ENCODE measurements around the gene SORBS1.

Gene SORBS1

DNA sequence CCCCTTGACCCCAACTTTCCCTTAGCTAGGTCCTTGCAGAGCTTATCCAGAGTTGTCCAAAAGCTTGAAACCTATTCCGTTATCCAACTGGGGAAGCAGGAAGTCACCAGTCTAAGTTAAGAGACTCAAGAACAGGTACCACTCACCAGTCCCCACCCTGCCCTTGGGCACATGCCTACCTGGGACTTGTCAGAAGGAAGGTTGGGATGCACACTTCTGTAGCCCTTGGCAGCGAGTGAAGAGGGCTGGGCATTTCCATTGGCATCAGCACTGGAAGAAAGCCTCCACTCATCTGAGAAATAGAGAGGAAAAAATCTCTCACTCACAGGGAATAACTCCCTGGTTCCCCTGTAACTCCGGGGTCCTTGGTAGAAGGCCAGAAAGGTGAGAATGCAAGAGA is 139.4 kb downstream of the SORBS1 start (continued):
- TF ChIP-seq, protein P1, sequence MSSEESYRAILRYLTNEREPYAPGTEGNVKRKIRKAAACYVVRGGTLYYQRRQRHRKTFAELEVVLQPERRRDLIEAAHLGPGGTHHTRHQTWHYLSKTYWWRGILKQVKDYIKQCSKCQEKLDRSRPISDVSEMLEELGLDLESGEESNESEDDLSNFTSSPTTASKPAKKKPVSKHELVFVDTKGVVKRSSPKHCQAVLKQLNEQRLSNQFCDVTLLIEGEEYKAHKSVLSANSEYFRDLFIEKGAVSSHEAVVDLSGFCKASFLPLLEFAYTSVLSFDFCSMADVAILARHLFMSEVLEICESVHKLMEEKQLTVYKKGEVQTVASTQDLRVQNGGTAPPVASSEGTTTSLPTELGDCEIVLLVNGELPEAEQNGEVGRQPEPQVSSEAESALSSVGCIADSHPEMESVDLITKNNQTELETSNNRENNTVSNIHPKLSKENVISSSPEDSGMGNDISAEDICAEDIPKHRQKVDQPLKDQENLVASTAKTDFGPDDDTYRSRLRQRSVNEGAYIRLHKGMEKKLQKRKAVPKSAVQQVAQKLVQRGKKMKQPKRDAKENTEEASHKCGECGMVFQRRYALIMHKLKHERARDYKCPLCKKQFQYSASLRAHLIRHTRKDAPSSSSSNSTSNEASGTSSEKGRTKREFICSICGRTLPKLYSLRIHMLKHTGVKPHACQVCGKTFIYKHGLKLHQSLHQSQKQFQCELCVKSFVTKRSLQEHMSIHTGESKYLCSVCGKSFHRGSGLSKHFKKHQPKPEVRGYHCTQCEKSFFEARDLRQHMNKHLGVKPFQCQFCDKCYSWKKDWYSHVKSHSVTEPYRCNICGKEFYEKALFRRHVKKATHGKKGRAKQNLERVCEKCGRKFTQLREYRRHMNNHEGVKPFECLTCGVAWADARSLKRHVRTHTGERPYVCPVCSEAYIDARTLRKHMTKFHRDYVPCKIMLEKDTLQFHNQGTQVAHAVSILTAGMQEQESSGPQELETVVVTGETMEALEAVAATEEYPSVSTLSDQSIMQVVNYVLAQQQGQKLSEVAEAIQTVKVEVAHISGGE (tag by site-specific recombination; conservative IDR thresholded peaks at IDR 0.05; ENCODE audit: low read depth), result no peak
- no peak for TF ChIP-seq ZNF660 (tag by site-specific recombination; IDR thresholded peaks at IDR 0.05)
- no peak for TF ChIP-seq ZNF670 (tag by site-specific recombination; IDR thresholded peaks at IDR 0.05; ENCODE audit: low read depth)
- TF ChIP-seq, protein P2, sequence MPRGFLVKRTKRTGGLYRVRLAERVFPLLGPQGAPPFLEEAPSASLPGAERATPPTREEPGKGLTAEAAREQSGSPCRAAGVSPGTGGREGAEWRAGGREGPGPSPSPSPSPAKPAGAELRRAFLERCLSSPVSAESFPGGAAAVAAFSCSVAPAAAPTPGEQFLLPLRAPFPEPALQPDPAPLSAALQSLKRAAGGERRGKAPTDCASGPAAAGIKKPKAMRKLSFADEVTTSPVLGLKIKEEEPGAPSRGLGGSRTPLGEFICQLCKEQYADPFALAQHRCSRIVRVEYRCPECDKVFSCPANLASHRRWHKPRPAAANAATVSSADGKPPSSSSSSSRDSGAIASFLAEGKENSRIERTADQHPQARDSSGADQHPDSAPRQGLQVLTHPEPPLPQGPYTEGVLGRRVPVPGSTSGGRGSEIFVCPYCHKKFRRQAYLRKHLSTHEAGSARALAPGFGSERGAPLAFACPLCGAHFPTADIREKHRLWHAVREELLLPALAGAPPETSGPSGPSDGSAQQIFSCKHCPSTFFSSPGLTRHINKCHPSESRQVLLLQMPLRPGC (tag by site-specific recombination; IDR thresholded peaks at IDR 0.05), result no peak
- TF ChIP-seq, protein P3, sequence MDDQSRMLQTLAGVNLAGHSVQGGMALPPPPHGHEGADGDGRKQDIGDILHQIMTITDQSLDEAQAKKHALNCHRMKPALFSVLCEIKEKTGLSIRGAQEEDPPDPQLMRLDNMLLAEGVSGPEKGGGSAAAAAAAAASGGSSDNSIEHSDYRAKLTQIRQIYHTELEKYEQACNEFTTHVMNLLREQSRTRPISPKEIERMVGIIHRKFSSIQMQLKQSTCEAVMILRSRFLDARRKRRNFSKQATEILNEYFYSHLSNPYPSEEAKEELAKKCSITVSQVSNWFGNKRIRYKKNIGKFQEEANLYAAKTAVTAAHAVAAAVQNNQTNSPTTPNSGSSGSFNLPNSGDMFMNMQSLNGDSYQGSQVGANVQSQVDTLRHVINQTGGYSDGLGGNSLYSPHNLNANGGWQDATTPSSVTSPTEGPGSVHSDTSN (CRISPR knock-in tag; IDR thresholded peaks at IDR 0.05), result no peak
- TF ChIP-seq ZNF521 (tag by site-specific recombination; IDR thresholded peaks at IDR 0.05), result no peak
- TF ChIP-seq ZNF623 (tag by site-specific recombination; IDR thresholded peaks at IDR 0.05), result no peak
- TF ChIP-seq SP3 (tag by site-specific recombination; IDR thresholded peaks at IDR 0.05), result no peak
- TF ChIP-seq REPIN1 (tag by site-specific recombination; IDR thresholded peaks at IDR 0.05; ENCODE audit: low read depth), result no peak
- TF ChIP-seq ZNF707 (tag by site-specific recombination; IDR thresholded peaks at IDR 0.05), result no peak
- TF ChIP-seq ZNF175 (tag by site-specific recombination; IDR thresholded peaks at IDR 0.05), result no peak
- TF ChIP-seq, protein P4, sequence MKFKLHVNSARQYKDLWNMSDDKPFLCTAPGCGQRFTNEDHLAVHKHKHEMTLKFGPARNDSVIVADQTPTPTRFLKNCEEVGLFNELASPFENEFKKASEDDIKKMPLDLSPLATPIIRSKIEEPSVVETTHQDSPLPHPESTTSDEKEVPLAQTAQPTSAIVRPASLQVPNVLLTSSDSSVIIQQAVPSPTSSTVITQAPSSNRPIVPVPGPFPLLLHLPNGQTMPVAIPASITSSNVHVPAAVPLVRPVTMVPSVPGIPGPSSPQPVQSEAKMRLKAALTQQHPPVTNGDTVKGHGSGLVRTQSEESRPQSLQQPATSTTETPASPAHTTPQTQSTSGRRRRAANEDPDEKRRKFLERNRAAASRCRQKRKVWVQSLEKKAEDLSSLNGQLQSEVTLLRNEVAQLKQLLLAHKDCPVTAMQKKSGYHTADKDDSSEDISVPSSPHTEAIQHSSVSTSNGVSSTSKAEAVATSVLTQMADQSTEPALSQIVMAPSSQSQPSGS (tag by site-specific recombination; IDR thresholded peaks at IDR 0.05; ENCODE audit: low read depth), result no peak

DNA sequence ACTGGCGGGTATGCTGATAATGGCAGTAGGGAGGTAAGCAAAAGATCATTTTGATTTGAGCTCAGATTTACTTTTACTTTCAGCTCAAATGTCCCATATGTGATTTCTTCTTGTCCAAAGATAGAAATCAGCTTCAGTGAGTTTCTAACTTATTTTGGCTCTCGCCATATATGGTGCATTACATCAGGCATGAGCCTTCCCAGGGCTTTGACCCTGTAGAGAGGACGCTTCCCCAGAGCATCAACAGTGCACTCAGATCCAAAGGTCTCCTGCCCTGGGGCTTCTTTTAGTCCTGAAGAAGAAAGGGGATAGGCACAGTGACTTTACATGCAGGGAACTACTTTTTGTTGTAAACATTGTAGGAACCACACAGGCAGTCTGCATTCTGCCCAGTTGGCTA is 141.8 kb downstream of the SORBS1 start:
- H3K4me3 ChIP-seq (ENCODE audit: low read depth, low read length), result no peak overlapping the region
- ChIA-PET CTCF (interaction anchor here (0.6 to 2.3 kb wide), 5 partner anchors 11 to 543 kb away, joined by 3 to 13 read pairs (median 4); no protein-coding TSS in a partner anchor), POLR2A (no interaction called here)

More for the DNA sequence above, 141.8 kb downstream of the SORBS1 start:
- no peak for TF ChIP-seq KLF9 (tag by site-specific recombination; IDR thresholded peaks at IDR 0.05; ENCODE audit: low read depth)
- TF ChIP-seq, protein P5, sequence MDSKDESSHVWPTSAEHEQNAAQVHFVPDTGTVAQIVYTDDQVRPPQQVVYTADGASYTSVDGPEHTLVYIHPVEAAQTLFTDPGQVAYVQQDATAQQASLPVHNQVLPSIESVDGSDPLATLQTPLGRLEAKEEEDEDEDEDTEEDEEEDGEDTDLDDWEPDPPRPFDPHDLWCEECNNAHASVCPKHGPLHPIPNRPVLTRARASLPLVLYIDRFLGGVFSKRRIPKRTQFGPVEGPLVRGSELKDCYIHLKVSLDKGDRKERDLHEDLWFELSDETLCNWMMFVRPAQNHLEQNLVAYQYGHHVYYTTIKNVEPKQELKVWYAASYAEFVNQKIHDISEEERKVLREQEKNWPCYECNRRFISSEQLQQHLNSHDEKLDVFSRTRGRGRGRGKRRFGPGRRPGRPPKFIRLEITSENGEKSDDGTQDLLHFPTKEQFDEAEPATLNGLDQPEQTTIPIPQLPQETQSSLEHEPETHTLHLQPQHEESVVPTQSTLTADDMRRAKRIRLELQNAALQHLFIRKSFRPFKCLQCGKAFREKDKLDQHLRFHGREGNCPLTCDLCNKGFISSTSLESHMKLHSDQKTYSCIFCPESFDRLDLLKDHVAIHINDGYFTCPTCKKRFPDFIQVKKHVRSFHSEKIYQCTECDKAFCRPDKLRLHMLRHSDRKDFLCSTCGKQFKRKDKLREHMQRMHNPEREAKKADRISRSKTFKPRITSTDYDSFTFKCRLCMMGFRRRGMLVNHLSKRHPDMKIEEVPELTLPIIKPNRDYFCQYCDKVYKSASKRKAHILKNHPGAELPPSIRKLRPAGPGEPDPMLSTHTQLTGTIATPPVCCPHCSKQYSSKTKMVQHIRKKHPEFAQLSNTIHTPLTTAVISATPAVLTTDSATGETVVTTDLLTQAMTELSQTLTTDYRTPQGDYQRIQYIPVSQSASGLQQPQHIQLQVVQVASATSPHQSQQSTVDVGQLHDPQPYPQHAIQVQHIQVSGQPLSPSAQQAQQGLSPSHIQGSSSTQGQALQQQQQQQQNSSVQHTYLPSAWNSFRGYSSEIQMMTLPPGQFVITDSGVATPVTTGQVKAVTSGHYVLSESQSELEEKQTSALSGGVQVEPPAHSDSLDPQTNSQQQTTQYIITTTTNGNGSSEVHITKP (tag by site-specific recombination; IDR thresholded peaks at IDR 0.05), result no peak
- Histone ChIP-seq H3K36me3 (ENCODE audit: control insufficient read depth in 2 of 2, insufficient read depth in 1 of 2, low read length in 2 of 2) (no peaks in the 10 kb centered on the region), H3K4me1 (ENCODE audit: control insufficient read depth, insufficient read depth, low read length) (no peaks in the 10 kb centered on the region), H3K9me3 (ENCODE audit: control insufficient read depth, insufficient read depth, low read depth, low read length) (no peaks in the 10 kb centered on the region), H3K27ac (ENCODE audit: extremely low read depth, low read depth, low read length) (no peak overlapping the region)

All from HEK293 (cell line).